Neuronal stem cell (in vitro differentiated cells): ENCODE measurements around the gene LPAR5.
A peak's percentile ranks its signal among the peaks of the same experiment; 100 is the strongest.

Source experiments
- DNase-seq: peaks from one replicate; pipeline ENCODE4 v3.0.0-alpha.2; 2013; ENCODE audit warnings: low spot score
- H2AFZ ChIP-seq: one replicate; pipeline ENCODE4 v1.6.1; 2013; ENCODE audit warnings: mild to moderate bottlenecking, low read length, inconsistent platforms
- H2AK5ac ChIP-seq: 2 replicates; pipeline ENCODE4 v1.6.1; 2013; ENCODE audit warnings: low read depth, mild to moderate bottlenecking, inconsistent platforms, low read length, moderate library complexity, mixed read lengths
- H2BK120ac ChIP-seq: 2 replicates; pipeline ENCODE4 v1.6.1; 2013; ENCODE audit warnings: low read depth, mild to moderate bottlenecking, inconsistent platforms, low read length, moderate library complexity, mixed read lengths
- H2BK12ac ChIP-seq: one replicate; pipeline ENCODE4 v1.6.1; 2013; ENCODE audit warnings: low read length, inconsistent platforms
- H2BK15ac ChIP-seq: 2 replicates; pipeline ENCODE4 v1.6.1; 2013; ENCODE audit warnings: mild to moderate bottlenecking, low read length, inconsistent platforms, mixed read lengths
- H2BK5ac ChIP-seq: one replicate; pipeline ENCODE4 v1.6.1; 2013; ENCODE audit warnings: inconsistent platforms, mild to moderate bottlenecking, low read length, moderate library complexity
- H3K14ac ChIP-seq: one replicate; pipeline ENCODE4 v1.6.1; 2013; ENCODE audit warnings: low read length, inconsistent platforms
- H3K18ac ChIP-seq: 2 replicates; pipeline ENCODE4 v1.6.1; 2013; ENCODE audit warnings: low read length, inconsistent platforms
- H3K23ac ChIP-seq: 2 replicates; pipeline ENCODE4 v1.6.1; 2013; ENCODE audit warnings: low read depth, mild to moderate bottlenecking, mixed read lengths, low read length, inconsistent platforms; ENCODE audit not compliant: poor library complexity
- H3K27ac ChIP-seq: replicated peaks from 3 replicates; pipeline ENCODE4 v1.5.1; 2013; ENCODE audit warnings: low read length, inconsistent platforms
- H3K27me3 ChIP-seq, 3 experiments: 2 replicates each; pipeline ENCODE4 v1.6.1; 2013; ENCODE audit warnings: low read length in 3 of 3, mild to moderate bottlenecking in 2 of 3, inconsistent platforms in 1 of 3, low read depth in 1 of 3, mixed read lengths in 1 of 3, moderate library complexity in 1 of 3; ENCODE audit not compliant: control insufficient read depth in 3 of 3, insufficient read depth in 3 of 3
- H3K36me3 ChIP-seq, 2 donors: replicated peaks in 1 of 2; 2 replicates each; pipeline ENCODE4 v1.6.1; 2013; ENCODE audit warnings: low read length in 2 of 2; ENCODE audit not compliant: control insufficient read depth in 2 of 2, insufficient read depth in 2 of 2
- H3K4ac ChIP-seq: 2 replicates; pipeline ENCODE4 v1.6.1; 2013; ENCODE audit warnings: inconsistent platforms, mild to moderate bottlenecking, low read length, moderate library complexity
- H3K4me1 ChIP-seq, 2 donors: 1 replicate in 1 of 2; 2 replicates in 1 of 2; pipeline ENCODE4 v1.6.1; 2013; ENCODE audit warnings: low read length in 2 of 2, low read depth in 1 of 2; ENCODE audit not compliant: control insufficient read depth in 2 of 2, insufficient read depth in 1 of 2
- H3K4me2 ChIP-seq: one replicate; pipeline ENCODE4 v1.6.1; 2013; ENCODE audit warnings: mild to moderate bottlenecking, low read length, inconsistent platforms; ENCODE audit not compliant: insufficient read depth, poor library complexity, severe bottlenecking
- H3K4me3 ChIP-seq, 2 donors: 2 replicates each; pipeline ENCODE4 v1.5.1; 2013; ENCODE audit warnings: low read length in 2 of 2, mild to moderate bottlenecking in 2 of 2, inconsistent platforms in 1 of 2, moderate library complexity in 1 of 2
- H3K79me1 ChIP-seq: one replicate; pipeline ENCODE4 v1.6.1; 2013; ENCODE audit warnings: low read depth, mild to moderate bottlenecking, inconsistent platforms, low read length, moderate library complexity
- H3K9ac ChIP-seq: one replicate; pipeline ENCODE4 v1.6.1; 2013; ENCODE audit warnings: mild to moderate bottlenecking, low read depth, low read length, inconsistent platforms; ENCODE audit not compliant: poor library complexity
- H3K9me3 ChIP-seq, 2 donors: replicated peaks in 1 of 2; 2 replicates each; pipeline versions ENCODE3 to v1.6.1; 2013; ENCODE audit warnings: low read length in 2 of 2, mild to moderate bottlenecking in 2 of 2, inconsistent platforms in 1 of 2, low read depth in 1 of 2, mixed read lengths in 1 of 2, moderate library complexity in 1 of 2; ENCODE audit not compliant: control insufficient read depth in 2 of 2, insufficient read depth in 1 of 2
- H4K8ac ChIP-seq: one replicate; pipeline ENCODE4 v1.6.1; 2013; ENCODE audit warnings: low read depth, mild to moderate bottlenecking, inconsistent platforms, low read length, moderate library complexity
- H4K91ac ChIP-seq: one replicate; pipeline ENCODE4 v1.6.1; 2013; ENCODE audit warnings: low read length, low read depth, mild to moderate bottlenecking, inconsistent platforms; ENCODE audit not compliant: poor library complexity
- WGBS, 2 donors: extraction: QIAGEN DNeasy Blood & Tissue Kit; methylation state at CpG; one replicate each; pipeline ENCODE4 v1.1.7; 2013; ENCODE audit warnings: missing lambda C conversion rate in 2 of 2, mixed read lengths in 1 of 2; ENCODE audit not compliant: insufficient read length in 2 of 2, insufficient replicate concordance in 1 of 2; ENCODE audit errors: extremely low coverage in 2 of 2; 5-methylcytosine and 5-hydroxymethylcytosine counted together

Gene LPAR5

GRCh38 chr12:6631549-6631961 is 4.2 kb downstream of the LPAR5 start:
- no peak overlapping the region for H4K91ac ChIP-seq
- no peaks in the 10 kb centered on the region for H3K36me3 ChIP-seq
- H3K27ac ChIP-seq, result no peak overlapping the region
- peak overlapping the region; percentile 43 for H2AFZ ChIP-seq
- DNase-seq, result no peak
- H4K8ac ChIP-seq, result no peak overlapping the region
- H3K14ac ChIP-seq, result no peak overlapping the region
- H2AK5ac ChIP-seq, result no peak overlapping the region
- peaks cover 7 to 20% of the 10 kb centered on the region in 2 donors for H3K4me1 ChIP-seq
- no peak overlapping the region for H2BK15ac ChIP-seq
- no peaks in the 10 kb centered on the region for H3K9me3 ChIP-seq
- no peak overlapping the region for H3K4me3 ChIP-seq
- no peak overlapping the region for H3K4ac ChIP-seq
- no peak overlapping the region for H3K4me2 ChIP-seq
- H3K23ac ChIP-seq, result no peak overlapping the region
- no peak overlapping the region for H3K18ac ChIP-seq
- H2BK5ac ChIP-seq, result no peak overlapping the region
- no peaks in the 10 kb centered on the region for H3K79me1 ChIP-seq
- no CpG with 5 or more reads among the region's 3 CpGs for WGBS, 2 donors
- H2BK12ac ChIP-seq, result no peak overlapping the region
- no peaks in the 10 kb centered on the region for H3K27me3 ChIP-seq
- H3K9ac ChIP-seq, result no peak overlapping the region
- H2BK120ac ChIP-seq, result no peak overlapping the region

DNA sequence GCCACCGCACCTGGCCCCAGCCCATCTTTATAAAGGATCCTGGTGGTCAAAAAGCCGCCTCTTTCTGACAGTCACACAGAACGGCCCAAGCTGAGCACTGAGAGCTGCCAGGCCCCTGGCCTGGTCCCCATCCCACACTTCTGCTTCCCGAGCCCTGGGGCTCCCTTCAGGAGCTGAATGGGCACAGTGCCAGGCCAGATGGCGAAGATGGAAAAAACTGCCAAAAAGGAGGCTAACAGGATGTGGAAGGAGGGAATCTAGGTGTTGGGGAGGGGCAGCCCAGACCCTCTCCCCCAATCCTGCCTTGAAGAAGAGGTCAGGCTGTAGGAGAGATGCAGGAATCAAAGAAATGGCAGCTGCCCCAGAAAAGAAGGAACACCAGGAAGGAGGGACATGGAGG is 5.0 kb downstream of the LPAR5 start:
- H2BK120ac ChIP-seq, result no peak overlapping the region
- no peak overlapping the region for H2BK5ac ChIP-seq
- H2BK15ac ChIP-seq, result no peak overlapping the region
- no peaks in the 10 kb centered on the region for H3K36me3 ChIP-seq
- no peak overlapping the region for H3K9ac ChIP-seq
- H2AK5ac ChIP-seq, result no peak overlapping the region
- H3K79me1 ChIP-seq, result no peaks in the 10 kb centered on the region
- no peak overlapping the region for H3K4ac ChIP-seq
- no peaks in the 10 kb centered on the region for H3K27me3 ChIP-seq
- H4K91ac ChIP-seq, result no peak overlapping the region
- H2AFZ ChIP-seq, result no peak overlapping the region
- WGBS, 2 donors, result no CpG with 5 or more reads among the region's 5 CpGs
- no peaks in the 10 kb centered on the region for H3K9me3 ChIP-seq
- H3K14ac ChIP-seq, result no peak overlapping the region
- no peak for DNase-seq
- no peak overlapping the region for H3K4me2 ChIP-seq
- no peak overlapping the region for H2BK12ac ChIP-seq
- H3K4me3 ChIP-seq, result no peak overlapping the region
- H3K23ac ChIP-seq, result no peak overlapping the region
- no peak overlapping the region for H3K18ac ChIP-seq
- H3K4me1 ChIP-seq, result peaks cover 7 to 19% of the 10 kb centered on the region in 2 donors
- no peak overlapping the region for H4K8ac ChIP-seq
- H3K27ac ChIP-seq, result no peak overlapping the region

DNA sequence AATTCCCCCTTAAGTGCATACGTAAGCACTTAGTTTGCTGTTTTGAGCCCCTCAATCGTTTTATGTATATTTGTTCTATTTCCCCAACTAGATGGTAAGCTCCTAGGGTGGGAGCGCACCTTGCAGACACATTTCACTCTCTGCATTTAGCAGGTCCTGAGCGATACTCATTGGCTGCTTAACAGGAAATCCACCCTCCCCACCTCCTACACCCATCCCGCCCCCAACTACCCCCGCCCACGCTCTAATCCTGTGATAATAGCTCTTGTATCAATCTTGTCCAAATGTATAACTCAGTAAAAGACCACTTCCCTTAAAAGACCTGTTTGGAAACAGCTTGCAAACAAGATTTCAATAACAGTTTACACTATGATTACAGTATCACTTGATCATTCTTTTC is 8.1 kb downstream of the LPAR5 start:
- Histone ChIP-seq H3K9me3 (no peaks in the 10 kb centered on the region), H2BK5ac (no peak overlapping the region), H3K36me3 (no peaks in the 10 kb centered on the region), H4K8ac (no peak overlapping the region), H2BK120ac (no peak overlapping the region), H3K4ac (no peak overlapping the region), H3K79me1 (no peaks in the 10 kb centered on the region), H4K91ac (no peak overlapping the region), H3K4me2 (no peak overlapping the region), H3K14ac (no peak overlapping the region), H2BK15ac (no peak overlapping the region), H3K27ac (no peak overlapping the region), H3K4me1 (peaks cover 3 to 5% of the 10 kb centered on the region in 2 donors), H3K23ac (no peak overlapping the region), H2AK5ac (no peak overlapping the region), H3K4me3 (no peak overlapping the region), H3K27me3 (no peaks in the 10 kb centered on the region), H3K9ac (no peak overlapping the region), H3K18ac (no peak overlapping the region), H2AFZ (no peak overlapping the region), H2BK12ac (no peak overlapping the region)
- WGBS, 2 donors, result no CpG with 5 or more reads among the region's 7 CpGs
- no peak for DNase-seq

- H3K18ac ChIP-seq, result no peak overlapping the region
- no peak overlapping the region for H2BK15ac ChIP-seq
- peak overlapping the region; percentile 87 for H3K23ac ChIP-seq
- H2BK12ac ChIP-seq, result no peak overlapping the region
- no peaks in the 10 kb centered on the region for H3K9me3 ChIP-seq
- no peak for DNase-seq
- no peak overlapping the region for H3K4ac ChIP-seq
- peak overlapping the region; percentile 84 for H4K8ac ChIP-seq
- H3K4me3 ChIP-seq, result no peak overlapping the region
- no peak overlapping the region for H3K14ac ChIP-seq
- H3K4me2 ChIP-seq, result no peak overlapping the region
- WGBS, 2 donors, result no CpG with 5 or more reads among the region's 8 CpGs
- no peaks in the 10 kb centered on the region for H3K27me3 ChIP-seq
- peak overlapping the region; percentile 27 for H3K9ac ChIP-seq
- H2AK5ac ChIP-seq, result no peak overlapping the region
- no peak overlapping the region for H4K91ac ChIP-seq
- H3K27ac ChIP-seq, result no peak overlapping the region
- no peak overlapping the region for H2BK120ac ChIP-seq
- peaks cover 0 to 1% of the 10 kb centered on the region in 2 donors for H3K4me1 ChIP-seq
- H2AFZ ChIP-seq, result no peak overlapping the region
- no peak overlapping the region for H2BK5ac ChIP-seq
- H3K79me1 ChIP-seq, result no peaks in the 10 kb centered on the region
- no peaks in the 10 kb centered on the region for H3K36me3 ChIP-seq
These were observed 9.0 kb downstream of the LPAR5 start for GRCh38 chr12:6626654-6627283.
